ENCODE data around the gene RAB9A.
"Not testable (repeated sequence)": the region's sequence is repeated elsewhere in the genome, so short reads cannot be mapped to it uniquely, and the experiment has no call there.

RAB9A gene

GRCh38 chrX:13676885-13677284, 12.0 kb upstream of the RAB9A start:
- Histone ChIP-seq H2AFZ (ENCODE audit: low read length) (no peak overlapping the region), H3K23ac (ENCODE audit: low read depth, low read length, poor library complexity) (no peak overlapping the region), H3K27me3 (ENCODE audit: control insufficient read depth in 3 of 3, insufficient read depth in 3 of 3, low read depth in 1 of 3, low read length in 3 of 3) (no peaks in the 10 kb centered on the region), H2BK15ac (ENCODE audit: low read length) (no peak overlapping the region), H4K91ac (ENCODE audit: low read depth, low read length, poor library complexity) (no peak overlapping the region), H3K9me3 (replicated peaks in 1 of 2; ENCODE audit: control insufficient read depth in 2 of 2, insufficient read depth in 1 of 2, low read depth in 1 of 2, low read length in 2 of 2) (no peaks in the 10 kb centered on the region), H2BK12ac (ENCODE audit: low read length) (no peak overlapping the region), H3K36me3 (replicated peaks in 1 of 2; ENCODE audit: control insufficient read depth in 2 of 2, insufficient read depth in 2 of 2, low read length in 2 of 2) (no peaks in the 10 kb centered on the region), H3K4ac (ENCODE audit: low read length) (no peak overlapping the region), H2AK5ac (ENCODE audit: low read depth, low read length) (no peak overlapping the region), H2BK120ac (ENCODE audit: low read depth, low read length) (no peak overlapping the region), H3K14ac (ENCODE audit: low read length) (no peak overlapping the region), H3K9ac (ENCODE audit: low read depth, low read length, poor library complexity) (no peak overlapping the region), H4K8ac (ENCODE audit: low read depth, low read length) (no peak overlapping the region), H3K4me2 (ENCODE audit: insufficient read depth, low read length, poor library complexity, severe bottlenecking) (no peak overlapping the region), H3K27ac (replicated peaks; ENCODE audit: low read length) (no peak overlapping the region), H3K18ac (ENCODE audit: low read length) (no peak overlapping the region), H3K4me3 (ENCODE audit: low read length in 2 of 2) (no peak overlapping the region), H3K4me1 (ENCODE audit: control insufficient read depth in 2 of 2, insufficient read depth in 1 of 2, low read depth in 1 of 2, low read length in 2 of 2) (no peaks in the 10 kb centered on the region), H3K79me1 (ENCODE audit: low read depth, low read length) (no peaks in the 10 kb centered on the region), H2BK5ac (ENCODE audit: low read length) (no peak overlapping the region)
- no peak for DNase-seq (ENCODE audit: low spot score)

GRCh38 chrX:13679700-13680099, 9.2 kb upstream of the RAB9A start:
- H4K91ac ChIP-seq (ENCODE audit: low read depth, low read length, poor library complexity); H2BK12ac ChIP-seq (ENCODE audit: low read length); H3K9ac ChIP-seq (ENCODE audit: low read depth, low read length, poor library complexity); H2BK15ac ChIP-seq (ENCODE audit: low read length); H3K4ac ChIP-seq (ENCODE audit: low read length); H3K23ac ChIP-seq (ENCODE audit: low read depth, low read length, poor library complexity); H3K27ac ChIP-seq (replicated peaks; ENCODE audit: low read length); H2BK5ac ChIP-seq (ENCODE audit: low read length); H4K8ac ChIP-seq (ENCODE audit: low read depth, low read length); H3K27me3 ChIP-seq (ENCODE audit: control insufficient read depth in 3 of 3, insufficient read depth in 3 of 3, low read depth in 1 of 3, low read length in 3 of 3); H3K14ac ChIP-seq (ENCODE audit: low read length); H3K9me3 ChIP-seq (replicated peaks in 1 of 2; ENCODE audit: control insufficient read depth in 2 of 2, insufficient read depth in 1 of 2, low read depth in 1 of 2, low read length in 2 of 2); H3K18ac ChIP-seq (ENCODE audit: low read length); H3K4me3 ChIP-seq (ENCODE audit: low read length in 2 of 2); DNase-seq (ENCODE audit: low spot score); H2AFZ ChIP-seq (ENCODE audit: low read length); H3K36me3 ChIP-seq (replicated peaks in 1 of 2; ENCODE audit: control insufficient read depth in 2 of 2, insufficient read depth in 2 of 2, low read length in 2 of 2); H3K4me1 ChIP-seq (ENCODE audit: control insufficient read depth in 2 of 2, insufficient read depth in 1 of 2, low read depth in 1 of 2, low read length in 2 of 2); H2BK120ac ChIP-seq (ENCODE audit: low read depth, low read length); H3K4me2 ChIP-seq (ENCODE audit: insufficient read depth, low read length, poor library complexity, severe bottlenecking); H3K79me1 ChIP-seq (ENCODE audit: low read depth, low read length); H2AK5ac ChIP-seq (ENCODE audit: low read depth, low read length): not testable (repeated sequence)
- WGBS, 2 donors (ENCODE audit: extremely low coverage in 2 of 2, insufficient read length in 2 of 2, insufficient replicate concordance in 1 of 2): no CpG with 5 or more reads among the region's 4 CpGs

GRCh38 chrX:13681595-13681994, 7.3 kb upstream of the RAB9A start:
- Histone ChIP-seq H4K8ac (ENCODE audit: low read depth, low read length) (no peak overlapping the region), H3K79me1 (ENCODE audit: low read depth, low read length) (no peaks in the 10 kb centered on the region), H3K18ac (ENCODE audit: low read length) (no peak overlapping the region), H3K36me3 (replicated peaks in 1 of 2; ENCODE audit: control insufficient read depth in 2 of 2, insufficient read depth in 2 of 2, low read length in 2 of 2) (no peaks in the 10 kb centered on the region), H3K27me3 (ENCODE audit: control insufficient read depth in 3 of 3, insufficient read depth in 3 of 3, low read depth in 1 of 3, low read length in 3 of 3) (no peaks in the 10 kb centered on the region), H2BK120ac (ENCODE audit: low read depth, low read length) (no peak overlapping the region), H4K91ac (ENCODE audit: low read depth, low read length, poor library complexity) (no peak overlapping the region), H3K9ac (ENCODE audit: low read depth, low read length, poor library complexity) (no peak overlapping the region), H3K4me3 (ENCODE audit: low read length in 2 of 2) (no peak overlapping the region), H2BK15ac (ENCODE audit: low read length) (no peak overlapping the region), H2BK5ac (ENCODE audit: low read length) (no peak overlapping the region), H3K14ac (ENCODE audit: low read length) (no peak overlapping the region), H2BK12ac (ENCODE audit: low read length) (no peak overlapping the region), H3K9me3 (replicated peaks in 1 of 2; ENCODE audit: control insufficient read depth in 2 of 2, insufficient read depth in 1 of 2, low read depth in 1 of 2, low read length in 2 of 2) (peaks cover 0 to 2% of the 10 kb centered on the region in 2 donors), H2AK5ac (ENCODE audit: low read depth, low read length) (no peak overlapping the region), H3K27ac (replicated peaks; ENCODE audit: low read length) (no peak overlapping the region), H3K4ac (ENCODE audit: low read length) (no peak overlapping the region), H3K4me1 (ENCODE audit: control insufficient read depth in 2 of 2, insufficient read depth in 1 of 2, low read depth in 1 of 2, low read length in 2 of 2) (no peaks in the 10 kb centered on the region), H3K23ac (ENCODE audit: low read depth, low read length, poor library complexity) (no peak overlapping the region), H2AFZ (ENCODE audit: low read length) (no peak overlapping the region), H3K4me2 (ENCODE audit: insufficient read depth, low read length, poor library complexity, severe bottlenecking) (no peak overlapping the region)
- no CpG with 5 or more reads among the region's 7 CpGs for WGBS, 2 donors (ENCODE audit: extremely low coverage in 2 of 2, insufficient read length in 2 of 2, insufficient replicate concordance in 1 of 2)
- no peak for DNase-seq (ENCODE audit: low spot score)

- DNase-seq (ENCODE audit: low spot score): no peak
- no CpG with 5 or more reads among the region's 4 CpGs for WGBS, 2 donors (ENCODE audit: extremely low coverage in 2 of 2, insufficient read length in 2 of 2, insufficient replicate concordance in 1 of 2)
- H2BK12ac ChIP-seq (ENCODE audit: low read length): no peak overlapping the region
Observed at GRCh38 chrX:13684361-13684760, 4.6 kb upstream of the RAB9A start.

More at GRCh38 chrX:13684361-13684760, 4.6 kb upstream of the RAB9A start:
- no peak overlapping the region for H3K4me2 ChIP-seq (ENCODE audit: insufficient read depth, low read length, poor library complexity, severe bottlenecking)
- H3K4ac ChIP-seq (ENCODE audit: low read length): no peak overlapping the region
- no peak overlapping the region for H4K91ac ChIP-seq (ENCODE audit: low read depth, low read length, poor library complexity)
- H3K18ac ChIP-seq (ENCODE audit: low read length): no peak overlapping the region
- H3K4me3 ChIP-seq (ENCODE audit: low read length in 2 of 2): no peak overlapping the region
- H2AFZ ChIP-seq (ENCODE audit: low read length): no peak overlapping the region
- no peak overlapping the region for H2BK5ac ChIP-seq (ENCODE audit: low read length)
- H2AK5ac ChIP-seq (ENCODE audit: low read depth, low read length): no peak overlapping the region
- no peaks in the 10 kb centered on the region for H3K79me1 ChIP-seq (ENCODE audit: low read depth, low read length)
- H3K9me3 ChIP-seq (replicated peaks in 1 of 2; ENCODE audit: control insufficient read depth in 2 of 2, insufficient read depth in 1 of 2, low read depth in 1 of 2, low read length in 2 of 2): peaks cover 0 to 2% of the 10 kb centered on the region in 2 donors
- peaks cover 0 to 2% (median 0%) of the 10 kb centered on the region in 3 experiments for H3K27me3 ChIP-seq (ENCODE audit: control insufficient read depth in 3 of 3, insufficient read depth in 3 of 3, low read depth in 1 of 3, low read length in 3 of 3)
- H2BK15ac ChIP-seq (ENCODE audit: low read length): no peak overlapping the region
- H3K36me3 ChIP-seq (replicated peaks in 1 of 2; ENCODE audit: control insufficient read depth in 2 of 2, insufficient read depth in 2 of 2, low read length in 2 of 2): no peaks in the 10 kb centered on the region
- no peak overlapping the region for H3K14ac ChIP-seq (ENCODE audit: low read length)
- H3K27ac ChIP-seq (replicated peaks; ENCODE audit: low read length): no peak overlapping the region
- H2BK120ac ChIP-seq (ENCODE audit: low read depth, low read length): no peak overlapping the region
- no peak overlapping the region for H3K9ac ChIP-seq (ENCODE audit: low read depth, low read length, poor library complexity)
- no peak overlapping the region for H4K8ac ChIP-seq (ENCODE audit: low read depth, low read length)
- H3K4me1 ChIP-seq (ENCODE audit: control insufficient read depth in 2 of 2, insufficient read depth in 1 of 2, low read depth in 1 of 2, low read length in 2 of 2): no peaks in the 10 kb centered on the region
- no peak overlapping the region for H3K23ac ChIP-seq (ENCODE audit: low read depth, low read length, poor library complexity)

Data from neuronal stem cell (in vitro differentiated cells).